HuH-7.5 (cell line): ENCODE data around the gene TMC6.
"Not testable (repeated sequence)": the region's sequence is repeated elsewhere in the genome, so short reads cannot be mapped to it uniquely, and the experiment has no call there.

Experiments
- DNase-seq: peaks from one replicate; pipeline ENCODE4 v3.0.0; 2011; ENCODE audit warnings: low spot score

Gene TMC6

DNA sequence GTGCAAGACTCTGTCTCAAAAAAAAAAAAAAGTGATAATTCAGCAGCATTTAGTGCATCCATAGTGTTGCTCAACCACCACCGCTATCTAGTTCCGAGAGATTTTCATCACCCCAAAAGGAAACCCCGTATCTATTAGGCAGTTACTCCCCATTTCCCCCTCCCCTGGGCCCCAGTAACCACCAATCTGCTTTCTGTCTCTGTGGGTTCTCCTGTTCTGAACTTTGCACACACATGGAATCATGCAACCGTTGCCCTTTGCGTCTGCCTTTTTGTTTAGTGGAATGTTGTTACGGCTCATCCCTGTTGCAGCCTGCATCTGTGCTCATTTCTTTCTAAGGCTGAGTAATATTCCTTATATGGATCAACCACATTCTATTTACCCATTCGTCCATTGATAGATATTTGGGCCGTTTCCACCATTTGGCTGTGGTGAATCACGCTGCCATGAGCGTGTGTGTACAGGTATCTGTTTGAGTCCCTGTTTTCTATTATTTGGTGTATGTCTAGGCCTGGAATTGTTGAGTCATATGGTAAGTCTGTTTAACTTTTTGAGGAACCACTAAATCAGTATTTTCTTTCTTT lies 31.1 kb upstream of the TMC6 start:
- DNase-seq: no peak

DNA sequence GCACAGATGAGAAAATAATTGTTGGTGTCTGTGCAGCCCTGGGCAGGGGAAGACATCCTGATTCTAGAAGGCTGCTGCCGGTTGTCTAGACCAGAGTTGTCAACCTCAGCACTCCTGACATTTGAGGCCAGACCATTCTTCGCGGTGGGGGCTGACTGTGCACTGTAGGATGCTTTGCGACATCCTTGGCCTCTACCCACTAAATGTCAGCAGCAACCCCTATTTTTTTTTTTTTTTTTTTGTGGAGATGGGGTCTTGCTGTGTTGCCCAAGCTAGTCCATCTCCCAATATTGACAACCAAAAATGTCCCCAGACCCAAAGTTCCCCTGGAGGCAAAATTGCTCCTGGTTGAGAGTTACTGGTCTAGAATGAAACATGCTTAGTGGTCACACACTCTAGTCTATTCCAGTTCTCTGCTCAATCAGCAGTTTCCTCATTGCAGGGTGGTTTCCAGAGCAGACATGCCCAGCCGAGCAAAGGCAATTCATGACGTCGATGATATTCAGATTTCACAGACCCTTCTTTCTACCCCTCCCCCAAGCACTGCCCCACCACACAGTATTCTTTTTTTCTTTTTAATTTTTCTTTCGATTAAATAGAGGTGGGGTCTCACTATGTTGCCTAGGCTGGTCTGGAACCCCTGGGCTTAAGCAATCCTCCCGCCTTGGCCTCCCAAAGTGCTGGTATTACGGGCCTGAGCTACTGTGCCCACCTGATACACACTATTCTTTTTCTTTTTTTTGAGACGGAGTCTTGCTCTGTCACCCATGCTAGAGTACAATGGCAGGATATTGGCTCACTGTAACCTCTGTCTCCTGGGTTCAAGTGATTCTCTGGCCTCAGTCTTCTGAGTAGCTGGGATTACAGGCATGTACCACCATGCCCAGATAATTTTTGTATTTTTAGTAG lies 26.6 kb upstream of the TMC6 start:
- no peak for DNase-seq

GRCh38 chr17:78151514-78152008 lies 23.0 kb upstream of the TMC6 start:
- DNase-seq: no peak

- no peak for DNase-seq
Measured at GRCh38 chr17:78148286-78149016, 19.9 kb upstream of the TMC6 start.

GRCh38 chr17:78147315-78147998 lies 18.9 kb upstream of the TMC6 start:
- no peak for DNase-seq

DNA sequence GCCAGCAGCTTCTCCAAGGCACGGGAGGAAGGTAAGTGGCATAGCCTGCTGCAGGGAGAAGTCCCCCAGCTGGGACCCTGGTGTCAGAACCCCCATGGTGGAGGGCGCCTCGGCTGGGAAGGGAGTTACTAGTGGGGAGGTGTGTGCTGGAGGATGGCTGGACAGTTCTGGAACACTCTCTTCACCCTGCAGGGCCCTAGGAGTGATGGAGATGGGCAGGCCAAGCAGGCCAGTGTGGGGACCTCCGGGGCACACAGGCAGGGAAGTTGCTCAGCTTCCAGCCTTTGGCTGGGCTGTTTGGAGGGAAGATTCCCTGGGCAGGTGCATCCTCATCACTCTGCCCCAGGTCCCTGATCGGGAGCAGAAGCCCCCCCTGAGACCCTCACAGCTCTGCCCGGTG lies 18.3 kb upstream of the TMC6 start:
- no peak for DNase-seq

DNA sequence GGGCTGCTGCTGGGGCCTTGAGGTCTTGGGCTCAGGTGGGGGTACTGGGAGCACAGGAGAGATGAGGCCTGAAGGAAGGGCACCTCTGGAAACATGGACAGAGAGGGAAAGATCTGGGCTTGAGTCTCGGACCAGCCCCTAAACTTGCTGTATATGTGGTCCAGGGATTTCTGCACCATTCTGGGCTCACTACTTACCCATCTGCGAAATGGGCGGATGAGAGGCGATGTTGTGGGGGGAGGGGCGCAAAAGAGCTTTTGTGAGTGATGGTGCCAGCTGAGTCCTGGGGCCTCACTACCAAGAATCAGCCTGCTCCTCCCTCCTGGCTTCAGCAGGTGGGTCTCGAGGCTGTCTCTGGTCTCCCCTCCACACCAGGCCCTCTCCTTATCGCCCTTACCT lies 17.9 kb upstream of the TMC6 start:
- no peak for DNase-seq

DNA sequence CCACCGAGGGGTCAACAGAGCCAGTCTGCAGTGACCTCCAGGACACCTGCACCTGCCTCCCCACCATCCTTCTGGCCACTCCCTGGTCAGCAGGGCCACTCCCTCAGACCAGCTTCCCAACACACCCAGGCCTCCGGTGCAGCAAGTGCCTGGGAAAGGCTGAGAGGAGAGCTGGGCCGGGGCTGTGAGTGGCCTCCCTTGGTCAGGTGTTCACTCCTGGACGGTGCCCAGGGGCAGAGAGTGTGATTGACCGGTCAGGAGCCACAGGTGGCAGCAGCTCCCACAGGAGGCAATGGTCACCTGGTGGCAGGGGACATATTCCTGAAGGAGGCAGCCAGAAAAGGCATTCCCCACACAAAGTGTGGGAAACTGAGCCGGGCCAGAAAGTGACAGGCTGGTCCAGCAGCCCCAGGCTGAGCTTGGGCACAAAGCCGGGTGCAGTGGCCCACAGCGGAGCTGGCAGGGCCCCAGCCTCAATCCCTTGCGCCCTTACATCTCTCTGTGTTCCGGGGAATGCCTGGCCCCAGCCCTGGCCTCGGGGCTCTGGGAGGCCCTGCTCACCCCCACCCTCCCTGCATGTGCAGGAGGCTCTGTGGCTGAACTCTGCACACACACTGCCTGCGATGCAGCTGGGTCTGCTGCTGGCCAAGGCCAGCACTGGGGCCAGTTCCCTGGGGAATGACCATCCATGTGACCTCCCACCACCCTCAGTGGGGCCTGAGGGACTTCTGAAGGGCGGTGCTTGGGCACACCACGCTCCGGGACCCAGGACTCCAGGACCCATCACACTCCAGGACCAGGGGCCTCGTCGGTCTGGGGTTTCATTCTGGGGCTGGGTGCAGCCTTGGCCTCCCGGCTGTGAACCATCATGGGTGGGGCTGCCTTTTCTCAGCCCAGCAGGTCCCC lies 16.4 kb upstream of the TMC6 start:
- no peak for DNase-seq

GRCh38 chr17:78144147-78144719 lies 15.7 kb upstream of the TMC6 start:
- DNase-seq: no peak

- no peak for DNase-seq
Measured at GRCh38 chr17:78143214-78144146, 14.9 kb upstream of the TMC6 start.

DNA sequence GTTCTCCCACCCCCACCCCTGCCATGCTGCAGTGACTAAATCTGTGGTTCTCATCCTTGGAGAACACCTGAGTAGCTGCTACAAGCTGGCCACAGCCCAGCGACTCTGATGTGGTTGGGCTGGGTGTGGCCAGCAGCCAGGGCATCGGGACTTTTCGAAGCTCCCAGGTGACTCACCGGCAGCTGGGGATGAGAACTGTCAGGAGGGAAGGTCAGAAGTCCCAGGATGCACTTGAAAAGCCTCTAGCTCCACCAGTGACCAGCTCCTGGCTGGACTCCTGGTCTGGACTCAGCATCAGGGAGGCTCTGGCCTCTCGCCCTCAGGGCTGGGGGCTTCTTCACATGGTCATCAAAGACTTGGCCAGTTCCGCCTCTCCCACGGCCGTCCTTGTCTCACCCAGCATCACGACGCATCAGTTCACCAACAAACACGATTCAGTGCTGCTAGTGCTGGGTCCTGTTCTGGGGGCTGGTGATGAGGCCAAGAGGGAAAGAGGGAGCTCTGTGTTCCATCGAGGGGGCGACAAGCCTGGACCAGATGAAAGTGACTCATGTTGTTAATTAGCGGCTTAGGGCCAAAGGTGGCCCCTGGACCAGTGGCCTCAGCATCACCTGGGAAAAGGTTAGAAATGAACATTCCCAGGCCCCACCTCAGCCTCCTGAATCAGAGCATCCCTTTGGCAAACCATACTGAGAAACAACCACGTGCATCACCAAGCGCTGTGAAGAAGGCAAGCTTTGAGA lies 13.7 kb upstream of the TMC6 start:
- DNase-seq: no peak

DNA sequence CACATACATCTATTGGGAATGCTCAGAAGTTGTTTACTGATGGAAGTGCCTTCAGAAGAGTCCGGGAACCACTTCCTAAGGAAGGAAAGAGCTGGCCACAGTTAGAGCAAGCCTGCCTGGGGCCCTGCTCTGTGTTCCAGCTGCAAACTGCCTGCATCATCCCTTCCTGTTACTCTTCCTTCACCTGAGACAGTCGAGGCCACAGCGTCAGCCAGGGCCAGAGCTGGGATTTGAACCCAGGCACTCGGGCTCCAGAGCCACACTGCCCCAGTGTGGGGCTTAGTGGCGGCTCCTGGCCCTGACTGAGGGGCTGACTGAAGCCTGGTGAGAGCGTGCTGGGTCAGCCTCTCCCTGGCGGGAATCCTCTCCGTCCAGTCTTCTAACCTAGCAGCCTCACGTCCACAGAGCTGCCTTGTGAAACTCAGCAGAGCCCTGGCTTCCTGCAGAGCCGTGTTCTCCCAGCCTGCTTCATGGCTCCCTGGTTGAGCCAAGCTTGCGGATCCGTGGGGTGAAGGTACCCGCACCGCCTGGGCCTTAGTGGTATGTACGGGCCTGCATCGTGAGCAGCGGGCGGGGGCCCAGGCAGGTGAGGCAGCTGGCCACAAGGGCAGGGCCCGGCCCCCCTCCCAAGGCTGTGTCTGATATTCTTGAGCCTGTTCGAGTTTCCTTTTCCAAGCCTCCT lies 13.0 kb upstream of the TMC6 start:
- no peak for DNase-seq

DNA sequence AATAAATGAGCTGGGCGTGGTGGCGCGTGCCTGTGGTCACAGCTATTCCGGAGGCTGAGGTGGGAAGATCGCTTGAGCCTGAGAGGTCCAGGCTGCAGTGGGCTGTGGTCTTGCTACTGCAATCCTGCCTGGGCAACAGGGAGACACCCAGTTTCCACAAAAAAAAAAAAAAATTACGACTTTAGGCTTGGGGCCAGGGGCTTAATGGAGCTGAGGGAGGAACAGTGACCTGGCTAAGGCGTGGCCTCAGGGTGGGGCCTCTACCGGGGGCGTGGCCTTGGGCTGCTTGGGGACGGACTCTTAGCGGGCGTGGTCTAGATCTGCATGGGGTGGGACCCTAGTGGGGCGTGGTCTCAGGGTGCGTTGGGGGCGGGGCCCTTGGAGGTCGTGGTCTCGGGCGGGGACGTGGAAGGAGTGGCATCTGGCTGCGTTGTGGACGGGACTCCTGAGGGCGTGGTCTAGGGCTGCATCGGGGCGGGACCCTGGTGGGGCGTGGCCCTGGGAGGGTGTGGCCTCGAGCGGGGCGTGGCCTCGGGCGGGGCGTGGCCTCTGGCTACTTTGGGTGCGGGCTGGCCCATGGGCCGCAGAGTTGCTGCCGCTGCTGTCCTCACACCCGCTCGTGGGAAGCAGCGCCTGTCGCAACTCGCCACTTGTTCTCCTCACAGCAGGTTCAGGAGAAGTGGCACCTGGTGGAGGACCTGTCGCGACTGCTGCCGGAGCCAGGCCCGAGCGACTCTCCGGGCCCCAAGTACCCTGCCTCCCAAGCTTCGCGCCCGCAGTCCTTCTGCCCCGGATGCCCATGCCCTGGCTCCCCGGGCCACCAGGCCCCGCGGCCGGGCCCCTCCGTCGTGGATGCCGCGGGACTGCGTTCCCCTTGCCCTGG lies 11.9 kb upstream of the TMC6 start:
- peak; percentile 84 for DNase-seq

DNA sequence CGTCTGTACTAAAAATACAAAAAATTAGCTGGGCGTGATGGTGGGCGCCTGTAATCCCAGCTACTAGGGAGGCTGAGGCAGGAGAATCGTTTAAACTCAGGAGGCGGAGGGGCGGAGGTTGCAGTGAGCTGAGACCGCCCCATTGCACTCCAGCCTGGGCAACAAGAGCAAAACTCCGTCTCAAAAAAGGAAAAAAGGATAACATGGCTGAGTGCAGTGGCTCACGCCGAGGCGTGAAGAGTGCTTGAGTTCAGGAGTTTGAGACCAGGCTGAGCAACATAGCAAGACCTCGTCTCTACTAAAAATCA lies 11.3 kb upstream of the TMC6 start:
- DNase-seq: not testable (repeated sequence)

- no peak for DNase-seq
Measured at GRCh38 chr17:78138204-78139060, 9.9 kb upstream of the TMC6 start.

DNA sequence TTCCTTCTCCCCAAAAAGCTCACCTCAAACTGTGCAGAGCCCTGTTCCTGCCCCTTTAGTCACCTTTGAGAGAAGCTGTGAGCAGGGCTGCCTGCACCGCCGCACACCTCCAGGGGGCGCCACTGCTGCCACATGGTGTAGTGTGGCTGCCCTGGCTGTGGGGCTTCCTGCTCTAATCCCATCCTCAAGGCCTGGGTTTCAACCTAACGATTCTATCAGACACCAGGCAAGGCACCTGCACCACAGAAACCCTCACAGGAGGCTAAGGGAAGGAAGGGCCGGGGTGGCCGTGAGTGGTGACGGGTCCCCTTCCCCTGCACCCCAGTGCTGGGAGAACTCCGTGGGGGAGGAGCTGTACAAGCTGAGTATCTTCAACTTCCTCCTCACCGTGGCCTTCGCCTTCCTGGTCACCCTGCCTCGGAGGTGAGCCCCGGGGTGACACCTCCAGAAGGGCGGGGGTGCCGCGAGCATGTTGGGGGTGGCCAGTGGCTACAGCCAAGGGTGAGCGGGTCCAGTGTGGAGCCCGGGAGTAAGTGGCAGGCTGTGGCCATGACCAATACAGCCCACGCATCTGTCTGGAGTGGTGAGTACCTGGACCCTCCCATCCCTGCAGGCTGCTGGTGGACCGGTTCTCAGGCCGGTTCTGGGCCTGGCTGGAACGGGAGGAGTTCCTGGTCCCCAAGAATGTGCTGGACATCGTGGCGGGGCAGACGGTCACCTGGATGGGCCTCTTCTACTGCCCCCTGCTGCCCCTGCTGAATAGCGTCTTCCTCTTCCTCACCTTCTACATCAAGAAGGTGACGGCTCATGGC lies 9.0 kb upstream of the TMC6 start:
- DNase-seq: no peak
